Brain microvascular endothelial cell (primary cell): Measurements from ENCODE around the gene SDK2.

Experiments
- DNase-seq: peaks from one replicate; pipeline ENCODE4 v3.0.0-alpha.2; 2020
- H3K27ac ChIP-seq: fragments of 250-450 bp; sonication (Bioruptor Pico); 2 replicates; pipeline ENCODE4 v1.5.1; 2020; ENCODE audit warnings: mild to moderate bottlenecking, moderate library complexity
- H3K27me3 ChIP-seq: fragments of 250-450 bp; sonication (Bioruptor Pico); replicated peaks from 2 replicates; pipeline ENCODE4 v1.5.1; 2020; ENCODE audit warnings: mild to moderate bottlenecking
- H3K36me3 ChIP-seq: fragments of 250-450 bp; sonication (Bioruptor Pico); replicated peaks from 2 replicates; pipeline ENCODE4 v1.5.1; 2020; ENCODE audit warnings: mild to moderate bottlenecking
- H3K4me3 ChIP-seq: 2 replicates; pipeline ENCODE4 v1.5.1; 2011; ENCODE audit warnings: low read depth, mild to moderate bottlenecking, control low read depth, low read length, moderate library complexity
- in situ Hi-C: cut with HindIII; loops from 2 replicates; pipeline ENCODE4 v1.10.0; 2017; ENCODE audit warnings: low sequenced_read_pairs, low pct_ligation_motif_present
- TF ChIP-seq, protein P1 (sequence below): IDR thresholded peaks from 2 replicates; pipeline ENCODE4 v1.5.1; 2011; ENCODE audit warnings: low read depth, mild to moderate bottlenecking, moderate library complexity, low read length, control low read depth, inconsistent platforms; ENCODE audit errors: missing control alignments

The SDK2 gene

GRCh38 chr17:73471924-73472323 is 172.3 kb downstream of the SDK2 start:
- DNase-seq, result no peak
- H3K27me3 ChIP-seq, result no peaks in the 10 kb centered on the region
- TF ChIP-seq, protein P1, sequence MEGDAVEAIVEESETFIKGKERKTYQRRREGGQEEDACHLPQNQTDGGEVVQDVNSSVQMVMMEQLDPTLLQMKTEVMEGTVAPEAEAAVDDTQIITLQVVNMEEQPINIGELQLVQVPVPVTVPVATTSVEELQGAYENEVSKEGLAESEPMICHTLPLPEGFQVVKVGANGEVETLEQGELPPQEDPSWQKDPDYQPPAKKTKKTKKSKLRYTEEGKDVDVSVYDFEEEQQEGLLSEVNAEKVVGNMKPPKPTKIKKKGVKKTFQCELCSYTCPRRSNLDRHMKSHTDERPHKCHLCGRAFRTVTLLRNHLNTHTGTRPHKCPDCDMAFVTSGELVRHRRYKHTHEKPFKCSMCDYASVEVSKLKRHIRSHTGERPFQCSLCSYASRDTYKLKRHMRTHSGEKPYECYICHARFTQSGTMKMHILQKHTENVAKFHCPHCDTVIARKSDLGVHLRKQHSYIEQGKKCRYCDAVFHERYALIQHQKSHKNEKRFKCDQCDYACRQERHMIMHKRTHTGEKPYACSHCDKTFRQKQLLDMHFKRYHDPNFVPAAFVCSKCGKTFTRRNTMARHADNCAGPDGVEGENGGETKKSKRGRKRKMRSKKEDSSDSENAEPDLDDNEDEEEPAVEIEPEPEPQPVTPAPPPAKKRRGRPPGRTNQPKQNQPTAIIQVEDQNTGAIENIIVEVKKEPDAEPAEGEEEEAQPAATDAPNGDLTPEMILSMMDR, result no peak
- no peak overlapping the region for H3K27ac ChIP-seq
- H3K4me3 ChIP-seq, result no peak overlapping the region
- in situ Hi-C loops, result no loop called here
- H3K36me3 ChIP-seq, result no peaks in the 10 kb centered on the region

- DNase-seq, result no peak
- H3K36me3 ChIP-seq, result no peaks in the 10 kb centered on the region
- TF ChIP-seq, protein P1, result no peak
- no peak overlapping the region for H3K4me3 ChIP-seq
- H3K27ac ChIP-seq, result no peak overlapping the region
- H3K27me3 ChIP-seq, result no peaks in the 10 kb centered on the region
- in situ Hi-C loops, result no loop called here
Observed at GRCh38 chr17:73470316-73470826, 173.9 kb downstream of the SDK2 start.

DNA sequence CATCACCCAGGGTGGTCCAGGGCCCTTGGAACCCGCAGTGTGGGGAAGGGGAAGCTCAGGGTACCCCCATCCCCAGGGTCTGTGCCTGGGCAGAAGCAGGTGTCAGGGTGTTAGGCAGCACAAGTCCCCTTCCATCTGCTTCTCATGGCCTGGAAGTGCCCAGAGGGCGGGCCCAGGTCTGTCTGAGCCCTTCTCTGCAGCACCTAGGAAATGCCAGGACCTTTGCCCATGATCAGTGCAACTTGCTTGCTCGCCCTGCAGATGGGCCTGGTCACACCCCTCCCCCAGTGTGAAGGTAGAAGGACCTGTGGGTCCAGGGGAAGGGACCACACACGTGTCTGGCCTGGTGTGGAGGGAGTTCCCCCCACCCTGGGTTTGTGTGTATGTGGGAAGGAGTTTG is 174.9 kb downstream of the SDK2 start:
- TF ChIP-seq, protein P1, result no peak
- Histone ChIP-seq H3K4me3 (no peak overlapping the region), H3K27me3 (no peaks in the 10 kb centered on the region), H3K27ac (no peak overlapping the region), H3K36me3 (no peaks in the 10 kb centered on the region)
- DNase-seq, result no peak
- in situ Hi-C loops, result no loop called here

DNA sequence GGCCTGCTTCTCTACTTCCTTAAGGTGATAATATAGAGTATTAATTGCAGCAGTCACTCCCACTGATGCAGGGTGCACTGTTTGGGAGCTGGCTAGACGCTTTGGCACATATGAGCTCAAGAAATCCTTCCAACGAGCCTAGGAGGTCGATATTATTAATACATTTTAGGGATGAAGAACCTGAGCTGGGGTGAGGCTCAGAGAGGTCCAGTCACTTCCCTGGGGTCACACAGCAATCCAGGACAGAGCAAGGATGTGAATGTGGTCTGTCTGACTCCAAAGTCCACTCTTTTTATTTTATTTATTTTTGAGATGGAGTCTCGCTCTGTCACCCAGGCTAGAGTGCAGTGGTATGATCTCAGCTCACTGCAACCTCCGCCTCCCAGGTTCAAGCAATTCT is 176.0 kb downstream of the SDK2 start:
- in situ Hi-C loops, result no loop called here
- no peak overlapping the region for H3K27ac ChIP-seq
- H3K27me3 ChIP-seq, result no peaks in the 10 kb centered on the region
- no peaks in the 10 kb centered on the region for H3K36me3 ChIP-seq
- TF ChIP-seq, protein P1, result no peak
- no peak overlapping the region for H3K4me3 ChIP-seq
- no peak for DNase-seq

DNA sequence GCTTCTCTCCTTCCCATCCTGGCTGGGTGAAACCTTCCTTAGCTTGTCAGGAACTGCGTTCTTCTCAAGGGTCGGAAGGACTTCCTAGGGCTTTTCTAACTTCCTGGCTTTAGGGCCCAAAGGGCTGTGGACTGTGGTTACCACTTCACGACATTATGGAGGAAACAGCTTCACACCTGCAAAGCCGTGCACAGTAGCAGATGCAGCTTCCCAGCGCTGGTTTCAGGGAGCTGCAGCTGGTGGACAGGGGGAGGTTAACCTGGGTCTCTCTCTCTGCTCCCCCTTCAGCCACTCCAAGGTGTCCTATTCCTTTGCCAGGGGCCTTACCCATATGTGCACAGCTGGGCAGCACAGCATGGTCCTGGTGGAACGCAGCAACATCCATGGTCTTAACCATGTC is 176.6 kb downstream of the SDK2 start:
- Histone ChIP-seq H3K27ac (no peak overlapping the region), H3K36me3 (no peaks in the 10 kb centered on the region), H3K4me3 (no peak overlapping the region), H3K27me3 (no peaks in the 10 kb centered on the region)
- TF ChIP-seq, protein P1, result no peak
- DNase-seq, result no peak
- in situ Hi-C loops, result no loop called here

GRCh38 chr17:73466704-73467433 is 177.4 kb downstream of the SDK2 start:
- H3K36me3 ChIP-seq, result no peaks in the 10 kb centered on the region
- H3K27ac ChIP-seq, result no peak overlapping the region
- in situ Hi-C loops, result no loop called here
- H3K27me3 ChIP-seq, result no peaks in the 10 kb centered on the region
- TF ChIP-seq, protein P1, result no peak
- no peak for DNase-seq
- no peak overlapping the region for H3K4me3 ChIP-seq
